Measurements from ENCODE around the gene PIP4P1. TPM values are rescaled to one million over a fixed set of nuclear protein-coding genes. Genes with fewer than 3 reads are reported as not detected.
A peak's percentile ranks its signal among the peaks of the same experiment; 100 is the strongest.

The PIP4P1 gene
- total and polyA plus RNA-seq, 2 of the 13 experiments (the other 11 are each of a cell fraction or from before 2014, with no cell fraction given), result 33.4 to 47.0 TPM

DNA sequence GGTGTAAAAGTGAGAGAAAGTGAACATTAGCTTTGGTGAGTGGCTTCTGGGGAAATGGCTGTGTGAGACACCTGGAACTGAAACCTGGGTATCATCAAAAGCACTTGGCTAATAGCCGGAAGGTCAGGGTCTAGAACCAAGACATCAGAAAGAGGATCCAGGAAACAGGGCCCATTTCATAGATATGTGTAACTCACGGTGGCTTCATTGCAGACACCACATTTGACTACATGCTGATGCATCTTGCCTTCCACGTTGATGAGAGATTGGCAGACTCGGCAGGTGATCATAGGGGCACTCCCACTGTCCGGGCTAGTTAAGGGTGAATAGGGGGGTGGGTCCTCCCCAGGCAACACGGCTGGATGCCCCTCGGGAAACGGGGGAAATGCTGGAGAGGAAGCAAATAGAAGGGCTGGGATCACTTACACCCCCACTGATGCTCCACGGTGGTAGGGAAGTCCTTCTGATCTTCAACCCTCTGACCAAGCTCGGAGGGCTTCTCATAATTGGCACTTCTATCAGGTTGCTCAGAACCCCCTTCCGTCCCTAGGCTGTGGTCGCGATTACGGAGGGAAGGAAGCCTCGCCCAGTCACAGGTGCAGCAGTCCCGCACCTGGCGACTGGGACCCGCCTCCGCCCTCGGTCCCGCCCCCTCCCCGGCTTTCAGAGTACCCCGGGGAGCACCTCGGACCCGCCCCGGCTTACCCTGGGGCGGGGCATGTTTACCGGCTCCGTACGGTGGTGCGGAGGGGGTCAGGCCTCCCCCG lies 593 bp downstream of the PIP4P1 start (continued):
- TF ChIP-seq ZNF761 (CRISPR knock-in tag; conservative IDR thresholded peaks at IDR 0.05) (no peak), MTA1 (CRISPR knock-in tag; IDR thresholded peaks at IDR 0.05; ENCODE audit: borderline replicate concordance) (0 out of 2 replicates have a peak, but pooled peaks have one; percentile 60), MED1 (CRISPR knock-in tag; IDR thresholded peaks at IDR 0.05) (0 out of 2 replicates have a peak, but pooled peaks have one; percentile 15), HHEX (CRISPR knock-in tag; IDR thresholded peaks at IDR 0.05) (no peak), ZNF263 (CRISPR knock-in tag; IDR thresholded peaks at IDR 0.05) (0 out of 2 replicates have a peak, but pooled peaks have one; percentile 24), HOXA5 (CRISPR knock-in tag; IDR thresholded peaks at IDR 0.05) (0 out of 2 replicates have a peak, but pooled peaks have one; percentile 53)
- TF ChIP-seq, protein P1, sequence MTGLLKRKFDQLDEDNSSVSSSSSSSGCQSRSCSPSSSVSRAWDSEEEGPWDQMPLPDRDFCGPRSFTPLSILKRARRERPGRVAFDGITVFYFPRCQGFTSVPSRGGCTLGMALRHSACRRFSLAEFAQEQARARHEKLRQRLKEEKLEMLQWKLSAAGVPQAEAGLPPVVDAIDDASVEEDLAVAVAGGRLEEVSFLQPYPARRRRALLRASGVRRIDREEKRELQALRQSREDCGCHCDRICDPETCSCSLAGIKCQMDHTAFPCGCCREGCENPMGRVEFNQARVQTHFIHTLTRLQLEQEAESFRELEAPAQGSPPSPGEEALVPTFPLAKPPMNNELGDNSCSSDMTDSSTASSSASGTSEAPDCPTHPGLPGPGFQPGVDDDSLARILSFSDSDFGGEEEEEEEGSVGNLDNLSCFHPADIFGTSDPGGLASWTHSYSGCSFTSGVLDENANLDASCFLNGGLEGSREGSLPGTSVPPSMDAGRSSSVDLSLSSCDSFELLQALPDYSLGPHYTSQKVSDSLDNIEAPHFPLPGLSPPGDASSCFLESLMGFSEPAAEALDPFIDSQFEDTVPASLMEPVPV (CRISPR knock-in tag; IDR thresholded peaks at IDR 0.05), result 0 out of 2 replicates have a peak, but pooled peaks have one; percentile 1
- TF ChIP-seq, protein P2, sequence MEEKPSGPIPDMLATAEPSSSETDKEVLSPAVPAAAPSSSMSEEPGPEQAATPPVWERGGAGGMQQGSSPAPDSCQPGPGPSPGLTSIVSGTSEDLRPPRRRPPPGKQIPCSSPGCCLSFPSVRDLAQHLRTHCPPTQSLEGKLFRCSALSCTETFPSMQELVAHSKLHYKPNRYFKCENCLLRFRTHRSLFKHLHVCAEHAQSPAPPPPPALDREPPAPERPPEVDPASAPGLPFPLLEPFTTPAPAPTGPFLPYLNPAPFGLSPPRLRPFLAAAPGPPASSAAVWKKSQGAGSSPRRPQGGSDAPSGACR (CRISPR knock-in tag; IDR thresholded peaks at IDR 0.05), result 0 out of 2 replicates have a peak, but pooled peaks have one; percentile 45
